ENCODE data around the gene RMI2.
"Not testable (repeated sequence)": the region's sequence is repeated elsewhere in the genome, so short reads cannot be mapped to it uniquely, and the experiment has no call there.

The RMI2 gene

DNA sequence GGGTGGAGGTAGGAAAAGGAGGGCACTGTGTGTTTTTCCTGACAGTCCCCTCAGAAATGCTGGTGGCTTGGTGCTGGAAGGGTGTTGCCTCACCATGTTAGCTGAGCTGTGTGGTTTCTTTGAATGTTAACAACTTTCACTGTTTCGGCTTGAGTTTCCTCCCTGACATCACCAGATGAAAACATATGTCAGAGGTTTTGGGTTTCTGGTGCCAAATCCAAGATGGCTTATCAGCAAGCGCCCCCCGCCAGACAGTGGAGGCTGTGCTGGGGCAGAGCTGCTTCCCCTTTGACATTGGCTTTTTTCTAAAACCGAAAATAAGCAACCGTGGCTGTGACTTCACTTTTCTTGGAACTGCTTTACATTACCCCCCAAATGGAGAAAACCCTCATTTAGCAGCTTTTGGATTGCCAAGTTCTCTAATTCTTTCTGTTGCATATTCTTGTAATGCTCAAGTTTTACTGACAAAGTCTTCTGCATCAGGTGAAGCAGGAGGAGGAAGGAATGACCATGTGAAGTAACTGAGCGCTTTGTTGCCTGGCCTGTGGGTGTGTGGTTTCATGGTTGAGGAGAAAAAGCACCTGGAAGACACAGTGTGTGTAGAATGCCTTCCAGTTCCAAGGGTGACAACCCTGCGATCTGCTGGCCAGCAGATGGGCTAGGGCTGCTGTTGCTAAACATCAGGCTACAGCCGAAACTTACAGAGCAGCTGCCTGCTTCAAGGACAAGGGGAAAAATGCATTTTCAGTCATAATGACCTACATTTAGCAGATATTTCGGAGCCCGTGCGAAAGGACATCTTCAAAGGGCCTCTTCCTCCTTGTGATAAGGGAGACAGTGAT lies 9.7 kb downstream of the RMI2 start:
- no peak for DNase-seq (ENCODE audit: low spot score)

DNA sequence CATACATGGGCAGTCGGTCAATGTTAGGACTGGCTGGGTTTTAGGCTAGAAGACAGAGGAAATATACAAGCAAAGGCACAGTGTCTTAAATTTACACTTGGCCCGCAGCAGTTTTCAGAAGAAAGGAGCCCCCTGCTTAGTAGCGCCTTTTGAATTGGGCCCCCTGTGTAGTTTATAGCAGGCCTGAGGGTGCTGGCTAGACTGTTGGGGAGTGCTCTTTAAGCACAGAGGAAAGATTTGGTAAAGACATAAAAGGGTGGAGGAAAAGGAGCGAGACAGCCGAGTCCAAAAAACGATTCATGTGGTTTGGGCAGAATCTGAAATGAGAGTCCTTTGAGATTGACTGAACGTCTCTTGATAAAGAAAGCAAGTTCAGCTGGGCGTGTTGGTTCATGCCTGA lies 10.6 kb downstream of the RMI2 start:
- DNase-seq (ENCODE audit: low spot score), result no peak

DNA sequence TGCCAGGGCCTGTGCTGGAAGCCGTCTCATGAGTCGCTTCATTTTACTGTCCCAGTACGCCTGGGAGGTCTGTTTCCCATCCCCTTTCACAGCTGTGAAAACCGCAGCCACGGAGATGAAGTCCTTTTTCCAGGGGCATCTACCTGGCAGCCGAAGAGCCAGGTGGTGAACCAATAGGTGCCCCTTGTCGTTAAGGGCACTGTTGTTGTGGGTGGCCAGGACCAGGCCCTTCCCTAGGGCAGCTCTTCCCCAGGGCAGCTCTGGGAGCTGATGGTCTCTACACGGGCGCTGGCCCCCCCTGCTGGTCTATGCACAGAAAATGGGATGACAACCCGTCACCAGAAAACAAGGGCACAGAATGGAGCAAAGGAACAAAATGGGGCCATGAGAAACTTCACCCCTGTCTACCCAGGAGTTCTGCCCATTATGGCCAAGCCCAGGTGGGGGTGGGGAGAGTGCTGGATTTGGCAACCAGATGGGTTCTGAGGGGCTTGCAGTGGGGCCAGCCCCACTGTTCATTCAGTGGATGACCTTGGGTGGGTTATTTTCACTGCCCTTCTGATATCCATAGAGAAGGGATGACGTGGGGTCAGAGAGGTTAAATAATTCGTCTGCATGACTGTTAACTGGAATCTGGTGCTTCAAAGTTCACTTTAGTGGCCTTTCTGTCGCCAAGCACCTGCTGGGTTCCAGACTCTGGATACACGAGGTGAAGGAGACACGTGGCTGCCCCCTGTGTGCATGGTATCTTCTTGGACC lies 11.5 kb downstream of the RMI2 start:
- peak; percentile 72 for DNase-seq (ENCODE audit: low spot score)

DNA sequence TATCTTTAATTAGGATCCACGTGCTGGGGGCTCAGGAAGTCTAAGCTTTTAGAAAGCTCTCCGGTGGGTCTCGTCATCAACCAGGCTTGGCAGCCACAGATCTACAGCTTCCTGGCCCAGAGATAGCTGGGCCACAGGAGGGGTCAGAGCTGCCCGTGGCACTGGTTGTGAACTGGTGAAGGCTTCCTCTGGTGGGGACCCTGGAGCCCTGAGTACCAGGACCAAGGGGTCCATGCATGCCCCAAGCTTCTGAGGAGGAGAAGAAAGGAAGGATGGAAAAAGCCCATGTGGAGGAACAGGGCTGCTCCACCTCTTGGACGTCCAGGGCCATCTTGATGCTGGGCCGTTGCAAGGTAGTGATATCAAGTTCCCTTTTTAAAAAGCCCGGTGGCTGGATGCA lies 13.3 kb downstream of the RMI2 start:
- DNase-seq (ENCODE audit: low spot score), result no peak

GRCh38 chr16:11359370-11359769 lies 14.1 kb downstream of the RMI2 start:
- DNase-seq (ENCODE audit: low spot score), result peak; percentile 45

- DNase-seq (ENCODE audit: low spot score), result peak; percentile 34
Observed at GRCh38 chr16:11360641-11361373, 15.5 kb downstream of the RMI2 start.

DNA sequence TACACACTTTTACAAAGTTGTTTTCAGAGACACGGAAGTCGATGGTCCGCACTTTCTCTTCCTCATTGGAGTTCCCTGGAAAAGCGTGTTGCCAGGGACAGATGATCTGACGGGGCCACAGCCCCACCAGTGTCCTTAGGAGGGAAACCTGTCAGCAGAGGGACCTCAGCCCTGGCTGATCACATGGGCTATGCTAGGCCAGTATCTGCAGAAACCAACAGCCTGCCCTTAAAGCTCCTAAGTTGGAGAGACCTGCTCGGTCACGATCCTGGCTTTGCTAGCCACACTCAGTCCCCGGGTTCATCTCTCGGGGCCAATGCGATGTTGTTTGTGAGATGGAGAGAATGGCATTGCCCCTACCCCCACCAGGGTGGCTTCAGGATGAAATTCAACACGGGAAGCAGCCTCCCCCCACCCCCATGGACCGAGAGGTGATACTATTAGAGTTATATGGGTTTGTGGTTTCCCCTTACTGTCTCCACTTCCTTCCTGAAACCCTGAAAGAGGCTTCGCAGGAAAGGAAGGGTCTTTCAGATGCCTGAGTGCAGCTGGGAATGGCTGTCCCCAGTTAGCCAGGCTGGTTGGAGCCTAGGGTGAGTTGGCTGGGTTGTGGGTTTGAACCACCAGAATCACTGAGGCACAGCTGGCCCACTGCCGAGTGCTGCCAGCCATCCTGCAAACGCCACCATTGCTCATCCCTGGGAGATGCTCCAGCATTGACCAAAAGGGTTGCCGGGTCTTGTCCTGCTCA lies 16.6 kb downstream of the RMI2 start:
- DNase-seq (ENCODE audit: low spot score), result no peak

DNA sequence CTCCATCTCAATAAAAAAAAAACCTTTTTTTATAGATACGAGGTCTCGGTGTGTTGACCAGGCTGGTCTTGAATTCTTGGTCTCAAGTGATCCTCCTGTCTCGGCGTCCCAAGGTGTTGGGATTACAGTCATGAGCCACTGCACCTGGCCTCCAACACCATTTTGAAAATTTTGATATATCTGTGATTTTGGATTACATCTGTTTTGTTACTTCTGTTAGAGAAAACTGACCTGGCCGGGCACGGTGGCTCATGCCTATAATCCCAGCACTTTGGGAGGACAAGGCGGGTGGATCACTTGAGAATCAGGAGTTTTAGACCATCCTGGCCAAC lies 18.6 kb downstream of the RMI2 start:
- no peak for DNase-seq (ENCODE audit: low spot score)

- no peak for DNase-seq (ENCODE audit: low spot score)
Observed at GRCh38 chr16:11367483-11367906, 22.2 kb downstream of the RMI2 start.

DNA sequence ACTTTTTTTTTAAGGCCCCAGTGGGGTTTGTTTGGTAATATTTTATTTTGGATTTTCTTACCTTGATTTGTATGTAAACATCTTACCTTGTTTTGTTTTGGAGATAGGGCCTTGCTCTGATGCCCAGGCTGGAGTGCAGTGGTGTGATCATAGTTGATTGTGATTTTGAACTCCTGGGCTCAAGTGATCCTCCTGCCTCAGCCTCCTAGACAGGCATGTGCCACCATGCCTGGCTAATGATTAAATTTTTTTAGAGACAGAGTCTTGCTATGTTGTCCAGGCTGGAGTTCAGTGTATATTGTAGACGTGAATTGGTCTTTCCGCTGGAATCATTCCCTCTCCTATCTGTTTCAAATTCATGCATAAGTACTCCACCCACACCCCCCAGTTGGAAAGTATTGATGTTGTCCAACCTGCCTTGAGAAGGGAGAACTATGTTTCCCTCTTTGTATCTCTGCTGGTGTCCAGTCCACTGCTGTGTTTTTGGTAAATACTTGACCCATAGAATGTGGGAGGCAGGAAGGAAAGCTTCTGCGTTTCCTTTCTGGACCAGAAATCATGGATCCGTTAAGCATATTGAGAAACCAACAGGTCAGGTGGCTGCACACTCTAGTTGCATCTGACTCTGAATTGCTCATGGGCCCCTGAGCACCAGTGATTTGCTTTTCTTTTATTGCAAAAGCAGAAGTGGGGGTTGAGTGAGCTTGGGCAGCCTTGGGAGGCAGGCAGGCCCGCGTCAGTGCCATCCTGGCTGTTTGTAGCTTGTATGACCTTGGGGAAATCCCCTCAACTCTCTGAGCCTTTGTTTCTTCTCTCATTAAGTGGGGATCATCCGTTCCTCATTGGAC lies 25.0 kb downstream of the RMI2 start:
- no peak for DNase-seq (ENCODE audit: low spot score)

DNA sequence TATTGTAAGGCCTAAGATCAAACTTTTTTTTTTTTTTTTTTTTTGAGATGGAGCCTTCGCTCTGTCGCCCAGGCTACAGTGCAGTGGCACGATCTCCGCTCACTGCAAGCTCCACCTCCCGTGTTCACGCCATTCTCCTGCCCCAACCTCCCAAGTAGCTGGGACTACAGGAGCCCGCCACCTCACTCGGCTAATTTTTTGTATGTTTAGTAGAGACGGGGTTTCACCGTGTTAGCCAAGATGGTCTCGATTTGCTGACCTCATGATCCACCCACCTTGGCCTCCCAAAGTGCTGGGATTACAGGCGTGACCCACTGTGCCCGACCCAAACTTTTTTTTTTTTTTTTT lies 25.6 kb downstream of the RMI2 start:
- DNase-seq (ENCODE audit: low spot score), result not testable (repeated sequence)

DNA sequence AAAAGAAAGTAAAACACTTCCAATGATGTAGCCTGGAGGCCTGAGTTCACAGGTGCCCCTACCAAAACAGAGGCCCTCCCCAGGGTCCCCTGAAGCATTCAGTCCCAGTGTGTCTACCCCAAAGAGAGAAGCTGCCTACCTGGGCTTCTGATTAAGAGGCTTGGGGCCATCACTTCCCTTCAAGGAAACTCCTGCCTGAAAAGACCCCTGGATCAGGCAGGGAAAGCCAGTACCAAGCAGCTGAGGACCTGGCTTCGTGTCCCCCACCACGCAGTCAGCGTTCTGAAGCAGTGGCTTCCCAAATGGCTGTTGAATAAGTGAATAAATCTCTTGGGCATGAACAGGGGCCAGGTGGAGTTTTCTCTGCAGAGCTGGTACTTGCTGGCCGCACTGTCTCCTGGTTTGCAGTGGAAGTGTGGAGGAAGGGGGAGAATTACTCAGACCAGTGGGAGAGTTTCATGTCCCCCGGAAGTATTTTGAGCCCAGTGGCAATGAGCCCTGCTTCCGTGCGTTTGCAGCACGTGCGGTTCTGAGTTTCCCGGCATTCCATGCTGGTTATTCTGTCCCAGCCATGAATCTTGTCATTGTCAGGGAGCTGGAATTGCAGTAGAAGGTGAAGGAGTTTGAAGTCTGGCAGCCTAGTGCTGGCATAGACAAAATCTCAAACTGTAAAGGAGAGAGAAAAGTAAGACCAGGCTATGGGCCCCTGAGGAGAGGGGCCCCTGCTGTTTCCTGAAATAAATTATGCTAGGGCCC lies 27.0 kb downstream of the RMI2 start:
- DNase-seq (ENCODE audit: low spot score), result no peak

GRCh38 chr16:11372829-11373306 lies 27.6 kb downstream of the RMI2 start:
- DNase-seq (ENCODE audit: low spot score), result no peak

DNA sequence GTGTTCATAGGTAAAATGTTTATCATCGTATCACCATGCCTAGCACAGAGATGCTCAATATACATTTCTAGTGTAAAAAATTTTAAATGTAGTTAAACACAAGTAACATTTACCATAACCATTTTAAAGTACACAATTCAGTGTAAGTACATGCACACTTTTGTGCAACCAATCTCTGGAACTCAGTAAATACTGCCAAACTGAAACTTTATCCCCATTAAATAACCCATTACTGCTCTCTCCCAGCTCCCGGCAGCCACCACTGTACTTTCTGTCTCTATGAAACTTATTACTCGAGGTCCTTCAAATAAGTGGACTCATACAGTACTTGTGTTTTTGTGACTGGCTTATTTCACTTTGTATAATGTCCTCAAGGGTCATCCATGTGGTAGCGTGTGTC lies 29.0 kb downstream of the RMI2 start:
- no peak for DNase-seq (ENCODE audit: low spot score)

GRCh38 chr16:11377154-11377553 lies 31.9 kb downstream of the RMI2 start:
- no peak for DNase-seq (ENCODE audit: low spot score)

- not testable (repeated sequence) for DNase-seq (ENCODE audit: low spot score)
Observed at GRCh38 chr16:11378951-11379350, 33.7 kb downstream of the RMI2 start.

GRCh38 chr16:11379420-11379819 lies 34.2 kb downstream of the RMI2 start:
- DNase-seq (ENCODE audit: low spot score), result no peak

DNA sequence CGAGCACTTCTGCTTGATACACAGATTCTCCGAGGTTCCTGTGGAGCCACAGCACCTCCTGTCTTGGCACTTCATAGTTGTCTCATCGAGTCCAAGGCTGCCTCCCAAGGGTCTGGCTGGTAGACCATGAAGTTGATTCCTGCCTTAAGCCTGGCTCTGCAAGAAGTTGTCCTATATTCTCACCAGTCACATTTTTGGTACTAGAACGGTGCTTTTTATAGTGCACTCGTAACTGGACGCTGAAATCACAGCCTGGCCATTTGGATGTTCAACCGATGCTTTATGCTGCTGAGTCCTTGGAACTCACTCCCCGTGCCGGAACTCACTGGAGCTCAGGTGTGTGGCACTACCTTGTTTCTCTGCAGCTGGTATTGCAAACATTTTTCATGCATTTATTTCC lies 35.6 kb downstream of the RMI2 start:
- DNase-seq (ENCODE audit: low spot score), result no peak

DNA sequence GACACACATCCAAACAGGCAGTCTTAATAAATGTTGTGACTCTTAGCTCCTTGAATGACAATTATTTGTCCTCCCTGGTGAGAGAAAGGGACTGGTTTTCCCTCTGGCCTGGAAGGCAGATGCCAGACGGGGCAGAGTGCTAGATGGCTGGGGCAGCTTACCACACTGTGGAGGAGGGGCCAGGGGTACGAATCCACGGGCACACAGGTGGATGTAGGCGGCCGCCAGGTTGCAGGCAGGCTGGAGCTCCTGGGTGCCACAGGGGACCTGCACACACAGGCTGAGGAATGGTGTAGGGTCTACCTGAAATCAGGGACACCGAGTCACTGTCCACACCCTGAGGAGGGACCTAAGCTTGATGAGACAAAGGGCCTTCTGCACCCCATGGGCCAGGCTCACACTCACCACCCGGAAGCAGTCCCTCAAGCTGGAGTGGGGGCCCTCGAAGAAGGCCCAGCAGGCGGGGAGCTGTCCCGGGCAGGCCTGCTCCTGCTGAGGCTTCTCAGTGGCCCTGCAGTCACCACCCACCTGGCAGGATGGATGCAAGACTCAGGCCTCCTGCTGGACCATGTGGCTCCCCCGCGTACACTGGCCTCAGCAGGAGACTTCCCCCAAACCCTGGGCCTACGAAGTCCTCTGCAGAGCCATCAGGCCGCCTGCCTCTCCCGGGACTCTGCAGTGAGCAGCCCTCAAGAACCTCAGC lies 38.4 kb downstream of the RMI2 start:
- no peak for DNase-seq (ENCODE audit: low spot score)

Measured in AG20443 (cell line).